GM21360 (cell line): ENCODE measurements around the gene UGT2A1.
"Not testable (repeated sequence)": the region's sequence is repeated elsewhere in the genome, so short reads cannot be mapped to it uniquely, and the experiment has no call there.

Experiments
- ATAC-seq: cut with Tn5 transposase; IDR thresholded peaks from one replicate; pipeline ENCODE4 v1.9.1; 2021; ENCODE audit warnings: mild to moderate bottlenecking, moderate library complexity; ENCODE audit not compliant: unreplicated experiment

The UGT2A1 gene

GRCh38 chr4:69653147-69653546 is at the start of gene UGT2A1:
UGT2A1 (minus strand) TSS chr4:69653247; CDS start chr4:69647644, 5,603 bp downstream.
- ATAC-seq, result no peak

- no peak for ATAC-seq
Observed at GRCh38 chr4:69702201-69702600, 49.2 kb upstream of the UGT2A1 start.

- no peak for ATAC-seq
Observed at GRCh38 chr4:69701696-69702095, 48.6 kb upstream of the UGT2A1 start.

GRCh38 chr4:69697536-69698242 is 44.6 kb upstream of the UGT2A1 start:
- ATAC-seq, result no peak

- no peak for ATAC-seq
Observed at GRCh38 chr4:69689599-69689998, 36.6 kb upstream of the UGT2A1 start.

GRCh38 chr4:69684804-69685203 is 31.8 kb upstream of the UGT2A1 start:
- no peak for ATAC-seq

GRCh38 chr4:69668680-69669079 is 15.6 kb upstream of the UGT2A1 start:
- no peak for ATAC-seq

- not testable (repeated sequence) for ATAC-seq
Observed at GRCh38 chr4:69664009-69664408, 11.0 kb upstream of the UGT2A1 start.

- ATAC-seq, result not testable (repeated sequence)
Observed at GRCh38 chr4:69661130-69661803, 8.2 kb upstream of the UGT2A1 start.

- no peak for ATAC-seq
Observed at GRCh38 chr4:69658133-69658532, 5.1 kb upstream of the UGT2A1 start.

- ATAC-seq, result no peak
Observed at GRCh38 chr4:69656653-69657158, 3.7 kb upstream of the UGT2A1 start.

- no peak for ATAC-seq
Observed at GRCh38 chr4:69650872-69651271, 2.2 kb downstream of the UGT2A1 start.

GRCh38 chr4:69649629-69650028 is 3.4 kb downstream of the UGT2A1 start:
- no peak for ATAC-seq

- no peak for ATAC-seq
Observed at GRCh38 chr4:69649207-69649606, 3.8 kb downstream of the UGT2A1 start.

GRCh38 chr4:69642961-69643360 is 10.1 kb downstream of the UGT2A1 start:
- no peak for ATAC-seq

- no peak for ATAC-seq
Observed at GRCh38 chr4:69640289-69640688, 12.8 kb downstream of the UGT2A1 start.

- no peak for ATAC-seq
Observed at GRCh38 chr4:69639542-69639941, 13.5 kb downstream of the UGT2A1 start, which contains the start of gene UGT2A2. UGT2A2 (minus strand) TSS chr4:69639642; CDS start chr4:69639640, 2 bp downstream.

GRCh38 chr4:69617083-69617694 is 35.9 kb downstream of the UGT2A1 start:
- no peak for ATAC-seq

GRCh38 chr4:69610484-69610883 is 42.6 kb downstream of the UGT2A1 start:
- no peak for ATAC-seq

GRCh38 chr4:69601065-69601464 is 52.0 kb downstream of the UGT2A1 start:
- ATAC-seq, result no peak

GRCh38 chr4:69600013-69600412 is 53.0 kb downstream of the UGT2A1 start:
- ATAC-seq, result no peak

- ATAC-seq, result no peak
Observed at GRCh38 chr4:69594382-69594781, 58.7 kb downstream of the UGT2A1 start.
